GM12873 (cell line): ENCODE data around the gene CD320.

Experiments used
- CTCF ChIP-seq: IDR thresholded peaks from 2 replicates; pipeline ENCODE4 v1.5.1; 2012; ENCODE audit warnings: low read depth, mild to moderate bottlenecking, moderate library complexity, low read length, control low read depth; ENCODE audit not compliant: insufficient read depth; ENCODE audit errors: missing control alignments

Gene CD320

GRCh38 chr19:8306235-8307054 is 1.7 kb downstream of the CD320 start:
- no peak for TF ChIP-seq CTCF

GRCh38 chr19:8305798-8306197 is 2.4 kb downstream of the CD320 start:
- TF ChIP-seq CTCF: no peak

GRCh38 chr19:8304841-8305621 is 3.1 kb downstream of the CD320 start:
- TF ChIP-seq CTCF: no peak

- no peak for TF ChIP-seq CTCF
Measured at GRCh38 chr19:8302734-8303133, 5.4 kb downstream of the CD320 start.

GRCh38 chr19:8302357-8302691 is 5.8 kb downstream of the CD320 start:
- no peak for TF ChIP-seq CTCF

- no peak for TF ChIP-seq CTCF
Measured at GRCh38 chr19:8269724-8270123, 38.4 kb downstream of the CD320 start.

GRCh38 chr19:8265872-8266271 is 42.3 kb downstream of the CD320 start:
- TF ChIP-seq CTCF: no peak
